Osteoblast (primary cell): ENCODE measurements around the gene AUTS2. TPM values are rescaled to one million over a fixed set of nuclear protein-coding genes. Genes with fewer than 3 reads are reported as not detected.

ENCODE experiments used
- DNase-seq: peaks from one replicate; pipeline ENCODE4 v3.0.0; 2011; ENCODE audit warnings: low spot score, mixed read lengths; ENCODE audit not compliant: insufficient read length; ENCODE audit errors: missing footprints
- H2AFZ ChIP-seq: 2 replicates; pipeline ENCODE4 v1.6.0; 2011; ENCODE audit warnings: mild to moderate bottlenecking, low read length
- H3K27ac ChIP-seq: 2 replicates; pipeline ENCODE4 v1.5.1; 2011; ENCODE audit warnings: mild to moderate bottlenecking, low read depth, low read length, moderate library complexity
- H3K27me3 ChIP-seq: 2 replicates; pipeline ENCODE4 v1.6.0; 2012; ENCODE audit warnings: mild to moderate bottlenecking, control low read depth, inconsistent platforms, low read length, moderate library complexity; ENCODE audit not compliant: insufficient read depth
- H3K36me3 ChIP-seq: 2 replicates; pipeline ENCODE4 v1.5.1; 2011; ENCODE audit warnings: mild to moderate bottlenecking, low read length, control low read depth, moderate library complexity; ENCODE audit not compliant: insufficient read depth
- H3K4me1 ChIP-seq: 2 replicates; pipeline ENCODE4 v1.5.1; 2011; ENCODE audit warnings: mild to moderate bottlenecking, low read length, control low read depth, moderate library complexity; ENCODE audit not compliant: insufficient read depth
- H3K4me2 ChIP-seq: 2 replicates; pipeline ENCODE4 v1.6.0; 2011; ENCODE audit warnings: mild to moderate bottlenecking, low read length; ENCODE audit not compliant: insufficient read depth
- H3K4me3 ChIP-seq: fragments of 200-600 bp; sonication (generic); 3 replicates; pipeline ENCODE4 v1.5.1; 2012; ENCODE audit warnings: mild to moderate bottlenecking, low read length, inconsistent platforms; ENCODE audit not compliant: insufficient read depth
- H3K79me2 ChIP-seq: 2 replicates; pipeline ENCODE4 v1.6.0; 2012; ENCODE audit warnings: mild to moderate bottlenecking, low read length, control low read depth, inconsistent platforms; ENCODE audit not compliant: insufficient read depth
- H3K9me3 ChIP-seq: 2 replicates; pipeline ENCODE4 v1.5.1; 2011; ENCODE audit warnings: low read depth, low read length, control low read depth
- H4K20me1 ChIP-seq: 2 replicates; pipeline ENCODE4 v1.6.0; 2012; ENCODE audit warnings: mild to moderate bottlenecking, low read length, control low read depth; ENCODE audit not compliant: insufficient read depth
- CTCF ChIP-seq: IDR thresholded peaks from 2 replicates; pipeline ENCODE4 v1.5.1; 2011; ENCODE audit warnings: mild to moderate bottlenecking, low read depth, low read length, moderate library complexity; ENCODE audit errors: extremely low read depth
- total RNA-seq: library from RNA; depleted of rRNA; stranded (reverse); fragments of >200 nt; gene quantifications from 2 replicates; pipeline ENCODE4 v1.2.3, GENCODE V29; 2012

AUTS2 gene
- total RNA-seq, 1 donor, result 15.2 TPM

GRCh38 chr7:69762821-69763352 lies 164.6 kb downstream of the AUTS2 start:
- no peak for TF ChIP-seq CTCF
- H3K9me3 ChIP-seq, result no peaks in the 10 kb centered on the region
- DNase-seq, result no peak
- no peaks in the 10 kb centered on the region for H3K79me2 ChIP-seq
- no peaks in the 10 kb centered on the region for H3K27me3 ChIP-seq
- peaks cover 3% of the 10 kb centered on the region for H3K4me1 ChIP-seq
- H3K4me3 ChIP-seq, result no peak overlapping the region
- no peak overlapping the region for H2AFZ ChIP-seq
- no peaks in the 10 kb centered on the region for H4K20me1 ChIP-seq
- H3K27ac ChIP-seq, result no peak overlapping the region
- no peaks in the 10 kb centered on the region for H3K36me3 ChIP-seq
- no peak overlapping the region for H3K4me2 ChIP-seq

- Histone ChIP-seq H3K9me3 (no peaks in the 10 kb centered on the region), H3K79me2 (no peaks in the 10 kb centered on the region), H3K4me1 (no peaks in the 10 kb centered on the region), H3K4me2 (no peak overlapping the region), H3K27me3 (no peaks in the 10 kb centered on the region), H3K36me3 (no peaks in the 10 kb centered on the region), H3K27ac (no peak overlapping the region), H4K20me1 (no peaks in the 10 kb centered on the region), H2AFZ (no peak overlapping the region), H3K4me3 (no peak overlapping the region)
- DNase-seq, result no peak
- no peak for TF ChIP-seq CTCF
Observed at GRCh38 chr7:69763513-69763912, 165.2 kb downstream of the AUTS2 start.

GRCh38 chr7:69764147-69764546 lies 165.9 kb downstream of the AUTS2 start:
- Histone ChIP-seq H4K20me1 (no peaks in the 10 kb centered on the region), H2AFZ (no peak overlapping the region), H3K27me3 (no peaks in the 10 kb centered on the region), H3K27ac (no peak overlapping the region), H3K36me3 (no peaks in the 10 kb centered on the region), H3K79me2 (no peaks in the 10 kb centered on the region), H3K4me2 (no peak overlapping the region), H3K9me3 (no peaks in the 10 kb centered on the region), H3K4me1 (no peaks in the 10 kb centered on the region), H3K4me3 (no peak overlapping the region)
- no peak for DNase-seq
- no peak for TF ChIP-seq CTCF

GRCh38 chr7:69764681-69765080 lies 166.4 kb downstream of the AUTS2 start:
- no peak for DNase-seq
- no peaks in the 10 kb centered on the region for H3K36me3 ChIP-seq
- no peaks in the 10 kb centered on the region for H3K9me3 ChIP-seq
- H4K20me1 ChIP-seq, result no peaks in the 10 kb centered on the region
- H3K4me3 ChIP-seq, result no peak overlapping the region
- no peaks in the 10 kb centered on the region for H3K4me1 ChIP-seq
- H3K27ac ChIP-seq, result no peak overlapping the region
- no peak for TF ChIP-seq CTCF
- H2AFZ ChIP-seq, result no peak overlapping the region
- H3K79me2 ChIP-seq, result no peaks in the 10 kb centered on the region
- no peak overlapping the region for H3K4me2 ChIP-seq
- no peaks in the 10 kb centered on the region for H3K27me3 ChIP-seq
